NCI-H748 (cell line): ENCODE data around the gene ARNT2.
A peak's percentile ranks its signal among the peaks of the same experiment; 100 is the strongest.

Experiments
- DNase-seq: peaks from one replicate; lab custom pipeline; 2025; ENCODE audit not compliant: unreplicated experiment; lab: John Stamatoyannopoulos, UW

The ARNT2 gene

GRCh38 chr15:80489030-80489594 is 84.9 kb downstream of the ARNT2 start:
- DNase-seq = no peak

- no peak for DNase-seq
Measured at GRCh38 chr15:80490431-80490990, 86.3 kb downstream of the ARNT2 start.

- no peak for DNase-seq
Measured at GRCh38 chr15:80491163-80491847, 87.1 kb downstream of the ARNT2 start.

DNA sequence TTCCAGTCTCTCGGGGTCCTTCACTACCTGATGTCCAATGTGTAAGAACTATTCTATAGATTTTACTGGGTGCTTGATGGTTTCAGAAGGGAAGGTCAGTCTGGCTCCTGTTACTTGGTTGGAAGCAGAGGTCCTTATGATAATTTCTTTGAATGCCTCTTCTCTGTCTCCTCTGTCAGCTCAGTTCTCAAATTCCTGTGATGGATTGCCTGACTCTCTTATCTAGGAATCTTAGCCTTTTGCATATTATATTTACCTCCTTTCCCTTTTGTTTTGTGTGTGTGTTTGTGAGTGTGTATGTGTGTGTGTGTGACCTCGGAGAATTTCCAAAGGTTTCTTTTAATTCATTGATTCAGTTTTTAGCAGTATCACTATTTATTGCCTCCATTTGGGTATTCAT is 88.2 kb downstream of the ARNT2 start:
- DNase-seq = no peak

GRCh38 chr15:80492874-80493273 is 88.7 kb downstream of the ARNT2 start:
- no peak for DNase-seq

DNA sequence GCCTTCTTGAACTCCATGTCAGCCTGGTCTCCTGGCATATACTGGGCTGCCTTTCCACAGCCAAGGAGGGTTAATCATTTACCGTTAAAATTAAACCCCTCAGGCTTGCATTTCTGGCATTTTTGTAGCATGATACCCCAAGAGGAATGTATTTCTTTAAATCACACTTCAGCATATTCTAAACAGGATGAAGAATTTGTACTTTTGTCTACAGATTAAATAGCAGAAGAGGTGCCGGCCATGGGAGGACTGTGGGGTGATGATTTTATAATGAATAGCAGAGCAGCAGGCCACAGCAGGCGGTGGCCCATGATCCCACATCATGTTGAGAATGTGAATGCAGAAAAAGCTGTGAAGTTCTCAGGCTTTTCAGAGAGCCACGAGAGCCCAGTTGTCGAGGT is 90.2 kb downstream of the ARNT2 start:
- DNase-seq = no peak

GRCh38 chr15:80494756-80495155 is 90.6 kb downstream of the ARNT2 start:
- DNase-seq = no peak

DNA sequence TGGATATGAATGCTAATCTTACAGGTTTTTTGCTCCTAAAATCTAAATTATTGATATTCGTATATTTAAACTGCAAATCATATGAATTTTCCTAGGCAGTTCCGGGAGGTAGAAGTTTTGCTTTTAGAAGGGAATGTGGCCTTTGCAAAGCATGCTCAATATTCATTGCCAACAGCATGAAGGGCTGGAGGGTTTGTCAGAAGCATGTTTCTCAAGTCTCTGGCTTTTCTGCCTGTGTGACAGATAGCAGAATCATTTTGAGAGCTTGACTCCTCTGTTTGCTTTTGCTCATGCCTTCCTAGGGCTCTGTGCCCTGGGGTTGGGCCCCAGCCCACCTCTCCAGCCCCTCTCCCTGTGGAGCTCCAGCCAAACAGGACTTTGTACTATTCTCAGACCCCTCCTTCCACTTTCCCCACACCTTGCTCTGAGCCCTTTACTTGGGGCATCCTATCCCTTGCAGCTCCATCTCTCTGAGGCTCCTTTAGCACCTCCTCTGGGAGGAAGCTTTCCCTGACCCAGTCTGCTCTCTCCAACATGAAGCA is 91.3 kb downstream of the ARNT2 start:
- no peak for DNase-seq

DNA sequence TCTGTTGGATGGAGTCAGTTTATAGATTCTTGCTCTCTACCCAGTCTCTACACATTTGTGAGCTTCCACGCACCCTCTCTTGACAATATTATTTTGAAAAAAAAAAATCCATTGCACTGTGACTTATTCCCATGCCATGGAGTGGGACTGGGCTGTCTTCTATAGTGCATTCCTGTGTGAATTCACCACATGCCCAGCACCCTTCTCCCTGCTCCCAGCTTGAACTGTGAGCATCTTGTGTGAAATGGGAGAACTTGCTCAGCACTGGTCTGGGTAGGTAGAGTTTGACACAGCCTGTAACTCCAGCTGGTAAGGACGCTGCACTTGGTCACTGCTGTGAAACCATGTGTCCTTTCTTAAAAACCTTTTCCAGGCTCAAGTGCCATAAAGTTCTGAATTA is 91.9 kb downstream of the ARNT2 start:
- DNase-seq = no peak

DNA sequence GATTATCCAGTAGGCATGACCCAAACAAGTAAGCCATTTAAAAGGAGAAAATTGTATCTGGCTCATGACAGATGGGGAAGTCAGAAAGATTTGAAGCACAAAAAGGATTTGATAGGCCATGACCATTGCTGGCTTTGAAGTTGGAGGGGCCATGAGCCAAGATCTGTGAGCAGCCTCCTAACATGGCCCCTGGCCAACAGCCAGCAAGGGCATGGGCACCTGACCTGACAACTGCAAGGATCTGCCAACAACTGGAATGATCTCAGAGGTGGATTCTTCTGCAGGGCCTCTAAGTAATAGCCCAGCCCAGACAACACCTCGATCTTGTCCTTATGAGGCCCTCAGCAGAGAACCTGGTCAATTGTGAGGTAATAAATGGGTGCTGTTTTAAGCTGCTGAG is 93.0 kb downstream of the ARNT2 start:
- no peak for DNase-seq

GRCh38 chr15:80498652-80499051 is 94.5 kb downstream of the ARNT2 start:
- no peak for DNase-seq

DNA sequence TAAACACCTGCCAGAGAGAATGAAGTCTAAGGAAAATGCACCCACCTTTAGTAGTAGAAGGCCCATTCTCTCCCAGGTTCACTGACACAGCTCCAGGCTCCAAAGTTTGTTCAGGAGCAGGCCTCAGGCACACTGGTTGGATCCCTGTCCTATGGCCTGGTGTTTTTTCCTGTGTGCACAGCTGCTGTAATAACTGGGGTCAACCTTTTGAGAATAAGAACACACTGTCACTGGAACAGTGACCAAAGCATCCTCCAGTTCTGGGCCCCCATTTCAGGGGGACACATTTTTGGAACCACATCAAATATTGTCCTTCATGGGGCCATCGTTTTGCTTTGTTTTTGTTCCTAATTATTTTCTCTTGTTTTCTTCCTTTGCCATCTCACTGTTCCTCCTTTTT is 95.8 kb downstream of the ARNT2 start:
- DNase-seq = peak; percentile 63

DNA sequence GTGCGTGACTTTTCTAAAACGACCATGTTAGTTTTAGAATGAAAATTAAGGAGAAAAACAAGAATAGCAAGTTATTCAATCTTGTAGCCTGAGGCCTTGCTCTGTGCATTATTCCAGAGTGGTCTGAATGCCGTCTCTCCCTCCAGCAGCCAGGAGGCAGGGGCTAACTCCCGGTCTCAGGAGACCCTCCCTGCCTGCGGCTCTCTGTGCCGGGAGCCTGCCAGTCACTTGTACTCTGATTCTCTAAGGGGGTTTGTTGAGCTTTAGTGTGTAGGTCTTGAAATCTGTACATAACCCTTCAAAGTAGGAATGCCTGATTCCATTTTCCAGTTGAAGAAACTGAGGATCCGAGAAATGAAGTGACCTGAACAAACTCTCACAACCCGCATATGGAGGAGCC is 97.3 kb downstream of the ARNT2 start:
- DNase-seq = no peak

DNA sequence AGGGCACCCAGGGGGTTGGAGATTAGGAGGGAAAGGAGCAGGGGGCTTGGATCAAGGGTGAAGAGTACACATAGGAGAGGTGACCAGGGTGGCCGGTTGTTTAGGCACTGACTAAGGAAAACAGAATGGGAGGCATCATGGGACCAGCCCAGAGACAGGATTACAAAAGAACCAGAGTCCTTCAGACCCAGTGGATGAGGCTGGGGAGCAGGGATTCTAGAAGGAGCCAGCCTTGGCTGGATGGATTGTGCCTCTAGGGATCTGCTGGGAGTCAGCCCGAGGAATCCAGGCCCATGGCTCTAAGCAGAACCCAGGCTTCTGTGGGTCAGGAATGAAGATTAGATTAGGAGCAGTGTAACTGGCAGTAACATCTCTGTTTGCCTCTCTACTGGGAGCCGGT is 98.6 kb downstream of the ARNT2 start:
- no peak for DNase-seq

- peak; percentile 7 for DNase-seq
Measured at GRCh38 chr15:80503319-80503952, 99.3 kb downstream of the ARNT2 start.

DNA sequence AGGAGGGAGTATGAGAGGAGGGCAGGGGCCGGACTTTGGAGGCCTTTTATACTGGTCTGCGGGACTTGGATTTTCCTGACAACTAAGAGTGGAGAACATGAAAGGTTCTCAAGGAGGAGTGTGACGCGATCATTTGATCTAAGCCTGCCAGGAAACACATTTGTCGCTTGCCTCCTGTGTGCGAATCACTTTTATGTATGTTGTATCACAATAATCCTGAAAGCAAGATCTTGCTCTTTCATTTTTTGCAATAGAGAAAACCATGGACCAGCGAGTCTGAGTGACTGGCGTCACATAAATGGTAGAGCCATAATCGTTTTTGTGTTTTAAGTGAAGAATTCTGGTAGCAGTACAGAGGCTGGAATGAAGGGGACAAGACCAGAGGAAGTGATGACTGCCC is 100.7 kb downstream of the ARNT2 start:
- no peak for DNase-seq

DNA sequence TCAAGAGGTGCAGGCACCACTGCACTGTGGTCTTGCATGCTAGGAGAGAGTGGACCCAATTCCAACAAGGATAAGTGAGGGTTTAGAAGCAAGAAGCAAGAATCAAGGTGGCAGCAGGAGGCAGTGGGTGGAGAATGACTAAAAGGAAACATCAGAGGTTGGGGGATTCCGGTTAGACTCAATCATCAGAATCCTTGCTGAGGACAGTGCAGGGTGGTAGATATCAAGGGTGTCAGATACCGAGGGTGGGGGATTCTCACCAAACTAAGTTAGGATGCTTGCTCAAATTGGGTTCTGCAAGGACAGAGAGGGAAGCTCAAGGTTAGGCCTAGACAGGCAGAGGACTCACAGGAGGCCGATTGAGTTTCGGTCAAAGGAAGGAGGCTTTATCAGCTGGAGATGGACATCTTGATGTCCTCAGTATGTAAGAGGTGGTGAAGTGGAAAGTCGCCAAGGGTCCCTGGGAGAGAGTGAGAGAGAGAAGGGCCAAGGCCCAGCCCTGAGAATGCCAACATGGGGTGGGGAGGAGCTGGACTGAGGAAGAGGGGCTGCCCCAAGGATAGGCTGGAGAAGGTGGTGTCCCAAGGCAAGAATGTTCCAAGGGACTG is 102.2 kb downstream of the ARNT2 start:
- no peak for DNase-seq

GRCh38 chr15:80507131-80507530 is 102.9 kb downstream of the ARNT2 start:
- no peak for DNase-seq

GRCh38 chr15:80507638-80508316 is 103.6 kb downstream of the ARNT2 start:
- DNase-seq = no peak

DNA sequence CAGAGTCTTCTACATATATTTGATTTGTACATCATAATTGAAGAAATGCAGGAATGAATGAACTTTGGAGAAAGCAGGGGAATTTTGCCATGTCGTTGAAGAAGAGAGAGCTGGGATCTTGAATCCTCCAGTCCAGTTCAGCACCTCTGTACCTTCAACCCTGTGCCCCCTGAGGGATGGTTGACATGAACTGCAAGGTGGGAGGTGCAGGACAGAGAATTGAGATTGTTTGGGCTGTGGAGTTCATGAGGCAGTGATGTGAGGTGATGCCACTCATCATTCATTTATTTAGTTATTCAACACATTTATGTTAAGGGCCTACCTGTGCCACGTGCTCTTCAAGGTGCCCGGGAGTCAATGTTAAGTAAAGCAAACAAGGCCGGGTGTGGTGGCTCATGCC is 104.6 kb downstream of the ARNT2 start:
- DNase-seq = no peak

DNA sequence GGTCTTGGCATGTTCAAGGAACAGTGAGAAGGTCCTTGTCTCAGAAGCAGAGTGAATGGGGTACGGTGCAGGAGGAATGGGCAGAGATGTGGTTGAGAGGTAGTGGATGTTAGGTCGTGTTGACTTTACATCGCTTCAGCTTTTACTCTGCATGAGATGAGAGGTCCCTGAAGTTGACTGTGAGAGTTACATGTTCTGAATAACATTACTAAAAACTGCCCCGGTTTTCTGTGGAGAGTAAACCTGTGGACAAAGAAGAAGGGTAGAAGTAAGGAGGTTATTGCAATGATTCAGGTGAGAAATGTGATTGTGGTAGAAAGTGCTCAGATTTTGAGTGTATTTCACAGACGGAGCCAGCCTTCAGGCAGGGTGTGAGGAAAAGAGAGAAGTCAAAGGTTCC is 105.6 kb downstream of the ARNT2 start:
- DNase-seq = no peak
